ENCODE results near the gene UBTD2.

UBTD2 gene

GRCh38 chr5:172264815-172265395 lies 18.7 kb downstream of the UBTD2 start:
- in situ Hi-C loops (cut with MboI; ENCODE audit: low sequenced_read_pairs), result no loop called here

GRCh38 chr5:172255444-172255843 lies 28.1 kb downstream of the UBTD2 start:
- in situ Hi-C loops (cut with MboI; ENCODE audit: low sequenced_read_pairs), result no loop called here

- in situ Hi-C loops (cut with MboI; ENCODE audit: low sequenced_read_pairs), result no loop called here
Observed at GRCh38 chr5:172252501-172252900, 31.1 kb downstream of the UBTD2 start.

- in situ Hi-C loops (cut with MboI; ENCODE audit: low sequenced_read_pairs), result no loop called here
Observed at GRCh38 chr5:172251419-172251818, 32.1 kb downstream of the UBTD2 start.

- in situ Hi-C loops (cut with MboI; ENCODE audit: low sequenced_read_pairs), result no loop called here
Observed at GRCh38 chr5:172248637-172249036, 34.9 kb downstream of the UBTD2 start.

GRCh38 chr5:172245703-172246125 lies 37.9 kb downstream of the UBTD2 start:
- in situ Hi-C loops (cut with MboI; ENCODE audit: low sequenced_read_pairs), result no loop called here

GRCh38 chr5:172245046-172245445 lies 38.5 kb downstream of the UBTD2 start:
- in situ Hi-C loops (cut with MboI; ENCODE audit: low sequenced_read_pairs), result no loop called here

- in situ Hi-C loops (cut with MboI; ENCODE audit: low sequenced_read_pairs), result no loop called here
Observed at GRCh38 chr5:172243302-172243701, 40.3 kb downstream of the UBTD2 start.

GRCh38 chr5:172238334-172238733 lies 45.2 kb downstream of the UBTD2 start:
- in situ Hi-C loops (cut with MboI; ENCODE audit: low sequenced_read_pairs), result no loop called here

- in situ Hi-C loops (cut with MboI; ENCODE audit: low sequenced_read_pairs), result no loop called here
Observed at GRCh38 chr5:172235827-172236736, 47.5 kb downstream of the UBTD2 start.

GRCh38 chr5:172235132-172235780 lies 48.3 kb downstream of the UBTD2 start:
- in situ Hi-C loops (cut with MboI; ENCODE audit: low sequenced_read_pairs), result no loop called here

- in situ Hi-C loops (cut with MboI; ENCODE audit: low sequenced_read_pairs), result no loop called here
Observed at GRCh38 chr5:172234031-172234430, 49.5 kb downstream of the UBTD2 start.

- in situ Hi-C loops (cut with MboI; ENCODE audit: low sequenced_read_pairs), result no loop called here
Observed at GRCh38 chr5:172229904-172230303, 53.7 kb downstream of the UBTD2 start.

- in situ Hi-C loops (cut with MboI; ENCODE audit: low sequenced_read_pairs), result no loop called here
Observed at GRCh38 chr5:172224996-172225395, 58.6 kb downstream of the UBTD2 start.

- in situ Hi-C loops (cut with MboI; ENCODE audit: low sequenced_read_pairs), result no loop called here
Observed at GRCh38 chr5:172223901-172224873, 59.4 kb downstream of the UBTD2 start.

GRCh38 chr5:172219296-172219695 lies 64.3 kb downstream of the UBTD2 start:
- in situ Hi-C loops (cut with MboI; ENCODE audit: low sequenced_read_pairs), result no loop called here

GRCh38 chr5:172216345-172216744 lies 67.2 kb downstream of the UBTD2 start:
- in situ Hi-C loops (cut with MboI; ENCODE audit: low sequenced_read_pairs), result no loop called here

GRCh38 chr5:172213126-172213525 lies 70.4 kb downstream of the UBTD2 start:
- in situ Hi-C loops (cut with MboI; ENCODE audit: low sequenced_read_pairs), result no loop called here

- in situ Hi-C loops (cut with MboI; ENCODE audit: low sequenced_read_pairs), result no loop called here
Observed at GRCh38 chr5:172211676-172212075, 71.9 kb downstream of the UBTD2 start.

GRCh38 chr5:172209714-172210113 lies 73.8 kb downstream of the UBTD2 start:
- in situ Hi-C loops (cut with MboI; ENCODE audit: low sequenced_read_pairs), result no loop called here

- in situ Hi-C loops (cut with MboI; ENCODE audit: low sequenced_read_pairs), result no loop called here
Observed at GRCh38 chr5:172207511-172207910, 76.1 kb downstream of the UBTD2 start.
